Measurements from ENCODE around the gene PPP1R37. TPM values are rescaled to one million over a fixed set of nuclear protein-coding genes. Genes with fewer than 3 reads are reported as not detected.

PPP1R37 gene
- total and polyA plus RNA-seq, 2 of the 13 experiments (the other 11 are each of a cell fraction or from before 2014, with no cell fraction given), result 9.0 to 14.3 TPM

GRCh38 chr19:45130236-45130635, 37.3 kb downstream of the PPP1R37 start (continued):
- no peak for TF ChIP-seq ATF2 (CRISPR knock-in tag; IDR thresholded peaks at IDR 0.05)
- no peak for TF ChIP-seq IRF2 (CRISPR knock-in tag; IDR thresholded peaks at IDR 0.05)
- no peak for TF ChIP-seq ZNF10 (CRISPR knock-in tag; IDR thresholded peaks at IDR 0.05; ENCODE audit: borderline replicate concordance, low read depth)
- no peak for TF ChIP-seq XBP1 (CRISPR knock-in tag; IDR thresholded peaks at IDR 0.05)
- TF ChIP-seq, protein P1, sequence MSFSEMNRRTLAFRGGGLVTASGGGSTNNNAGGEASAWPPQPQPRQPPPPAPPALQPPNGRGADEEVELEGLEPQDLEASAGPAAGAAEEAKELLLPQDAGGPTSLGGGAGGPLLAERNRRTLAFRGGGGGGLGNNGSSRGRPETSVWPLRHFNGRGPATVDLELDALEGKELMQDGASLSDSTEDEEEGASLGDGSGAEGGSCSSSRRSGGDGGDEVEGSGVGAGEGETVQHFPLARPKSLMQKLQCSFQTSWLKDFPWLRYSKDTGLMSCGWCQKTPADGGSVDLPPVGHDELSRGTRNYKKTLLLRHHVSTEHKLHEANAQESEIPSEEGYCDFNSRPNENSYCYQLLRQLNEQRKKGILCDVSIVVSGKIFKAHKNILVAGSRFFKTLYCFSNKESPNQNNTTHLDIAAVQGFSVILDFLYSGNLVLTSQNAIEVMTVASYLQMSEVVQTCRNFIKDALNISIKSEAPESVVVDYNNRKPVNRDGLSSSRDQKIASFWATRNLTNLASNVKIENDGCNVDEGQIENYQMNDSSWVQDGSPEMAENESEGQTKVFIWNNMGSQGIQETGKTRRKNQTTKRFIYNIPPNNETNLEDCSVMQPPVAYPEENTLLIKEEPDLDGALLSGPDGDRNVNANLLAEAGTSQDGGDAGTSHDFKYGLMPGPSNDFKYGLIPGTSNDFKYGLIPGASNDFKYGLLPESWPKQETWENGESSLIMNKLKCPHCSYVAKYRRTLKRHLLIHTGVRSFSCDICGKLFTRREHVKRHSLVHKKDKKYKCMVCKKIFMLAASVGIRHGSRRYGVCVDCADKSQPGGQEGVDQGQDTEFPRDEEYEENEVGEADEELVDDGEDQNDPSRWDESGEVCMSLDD (CRISPR knock-in tag; IDR thresholded peaks at IDR 0.05; ENCODE audit: borderline replicate concordance), result no peak
- peak; percentile 62 for TF ChIP-seq HOXA3 (CRISPR knock-in tag; IDR thresholded peaks at IDR 0.05)
- TF ChIP-seq SP4 (CRISPR knock-in tag; IDR thresholded peaks at IDR 0.05), result no peak
- TF ChIP-seq ZBTB20 (CRISPR knock-in tag; IDR thresholded peaks at IDR 0.05; ENCODE audit: borderline replicate concordance, low read depth), result no peak
- no peak for TF ChIP-seq JDP2 (CRISPR knock-in tag; IDR thresholded peaks at IDR 0.05; ENCODE audit: borderline replicate concordance)
- no peak for TF ChIP-seq AKNA (CRISPR knock-in tag; IDR thresholded peaks at IDR 0.05; ENCODE audit: borderline replicate concordance)
- TF ChIP-seq ZNF782 (CRISPR knock-in tag; IDR thresholded peaks at IDR 0.05; ENCODE audit: borderline replicate concordance), result no peak
- no peak for TF ChIP-seq ATF5 (CRISPR knock-in tag; IDR thresholded peaks at IDR 0.05; ENCODE audit: low read depth)
- TF ChIP-seq, protein P2, sequence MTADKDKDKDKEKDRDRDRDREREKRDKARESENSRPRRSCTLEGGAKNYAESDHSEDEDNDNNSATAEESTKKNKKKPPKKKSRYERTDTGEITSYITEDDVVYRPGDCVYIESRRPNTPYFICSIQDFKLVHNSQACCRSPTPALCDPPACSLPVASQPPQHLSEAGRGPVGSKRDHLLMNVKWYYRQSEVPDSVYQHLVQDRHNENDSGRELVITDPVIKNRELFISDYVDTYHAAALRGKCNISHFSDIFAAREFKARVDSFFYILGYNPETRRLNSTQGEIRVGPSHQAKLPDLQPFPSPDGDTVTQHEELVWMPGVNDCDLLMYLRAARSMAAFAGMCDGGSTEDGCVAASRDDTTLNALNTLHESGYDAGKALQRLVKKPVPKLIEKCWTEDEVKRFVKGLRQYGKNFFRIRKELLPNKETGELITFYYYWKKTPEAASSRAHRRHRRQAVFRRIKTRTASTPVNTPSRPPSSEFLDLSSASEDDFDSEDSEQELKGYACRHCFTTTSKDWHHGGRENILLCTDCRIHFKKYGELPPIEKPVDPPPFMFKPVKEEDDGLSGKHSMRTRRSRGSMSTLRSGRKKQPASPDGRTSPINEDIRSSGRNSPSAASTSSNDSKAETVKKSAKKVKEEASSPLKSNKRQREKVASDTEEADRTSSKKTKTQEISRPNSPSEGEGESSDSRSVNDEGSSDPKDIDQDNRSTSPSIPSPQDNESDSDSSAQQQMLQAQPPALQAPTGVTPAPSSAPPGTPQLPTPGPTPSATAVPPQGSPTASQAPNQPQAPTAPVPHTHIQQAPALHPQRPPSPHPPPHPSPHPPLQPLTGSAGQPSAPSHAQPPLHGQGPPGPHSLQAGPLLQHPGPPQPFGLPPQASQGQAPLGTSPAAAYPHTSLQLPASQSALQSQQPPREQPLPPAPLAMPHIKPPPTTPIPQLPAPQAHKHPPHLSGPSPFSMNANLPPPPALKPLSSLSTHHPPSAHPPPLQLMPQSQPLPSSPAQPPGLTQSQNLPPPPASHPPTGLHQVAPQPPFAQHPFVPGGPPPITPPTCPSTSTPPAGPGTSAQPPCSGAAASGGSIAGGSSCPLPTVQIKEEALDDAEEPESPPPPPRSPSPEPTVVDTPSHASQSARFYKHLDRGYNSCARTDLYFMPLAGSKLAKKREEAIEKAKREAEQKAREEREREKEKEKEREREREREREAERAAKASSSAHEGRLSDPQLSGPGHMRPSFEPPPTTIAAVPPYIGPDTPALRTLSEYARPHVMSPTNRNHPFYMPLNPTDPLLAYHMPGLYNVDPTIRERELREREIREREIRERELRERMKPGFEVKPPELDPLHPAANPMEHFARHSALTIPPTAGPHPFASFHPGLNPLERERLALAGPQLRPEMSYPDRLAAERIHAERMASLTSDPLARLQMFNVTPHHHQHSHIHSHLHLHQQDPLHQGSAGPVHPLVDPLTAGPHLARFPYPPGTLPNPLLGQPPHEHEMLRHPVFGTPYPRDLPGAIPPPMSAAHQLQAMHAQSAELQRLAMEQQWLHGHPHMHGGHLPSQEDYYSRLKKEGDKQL (CRISPR knock-in tag; IDR thresholded peaks at IDR 0.05; ENCODE audit: low read depth), result no peak
- TF ChIP-seq HIVEP1 (CRISPR knock-in tag; IDR thresholded peaks at IDR 0.05), result no peak

Measured in HepG2 (cell line).